SK-N-SH (cell line): ENCODE measurements around the gene MBTPS1. TPM values are rescaled to one million over a fixed set of nuclear protein-coding genes. Genes with fewer than 3 reads are reported as not detected.

Experiments
- CTCF ChIA-PET: fragments of 300-600, 350-600 bp; formaldehyde crosslinking; extraction: SDS; loops from one replicate; lab custom pipeline; 2021; lab: Yijun Ruan, JAX
- POLR2A ChIA-PET: fragments of 350-600 bp; sonication (Branson Sonifier 250); formaldehyde crosslinking; extraction: SDS; loops from one replicate; lab custom pipeline; 2020; ENCODE audit warnings: antibody characterized with exemption, inconsistent platforms; lab: Yijun Ruan, JAX
- DNase-seq: peaks from one replicate; pipeline ENCODE4 v3.0.0; 2012
- H2AFZ ChIP-seq: fragments of 200-600 bp; sonication (generic); 2 replicates; pipeline ENCODE4 v1.8.1; 2016; ENCODE audit warnings: antibody characterized with exemption, mild to moderate bottlenecking, low read depth
- H3F3A ChIP-seq: fragments of 200-600 bp; sonication (generic); replicated peaks from 2 replicates; pipeline ENCODE3; 2016; ENCODE audit warnings: antibody characterized with exemption, mild to moderate bottlenecking; ENCODE audit not compliant: insufficient read depth
- H3K27ac ChIP-seq, 2 experiments: fragments of 200-500 bp in 1 of 2; fragments of 200-600 bp in 1 of 2; sonication (Bioruptor generic) in 1 of 2; sonication (generic), shearing (Covaris generic) in 1 of 2; 2 replicates each; pipeline versions ENCODE4 v1.5.1 to v1.6.1; 2014 to 2016; ENCODE audit warnings: low read depth in 2 of 2, inconsistent platforms in 1 of 2, low read length in 1 of 2, mild to moderate bottlenecking in 1 of 2, mixed read lengths in 1 of 2
- H3K27me3 ChIP-seq: fragments of 200-600 bp; sonication (generic), shearing (Covaris generic); 2 replicates; pipeline ENCODE4 v1.6.1; 2016; ENCODE audit warnings: mixed run types; ENCODE audit not compliant: insufficient read depth
- H3K36me3 ChIP-seq, 2 experiments: fragments of 200-500 bp in 1 of 2; fragments of 200-600 bp in 1 of 2; sonication (Bioruptor generic) in 1 of 2; sonication (generic) in 1 of 2; replicated peaks in 1 of 2; 2 replicates each; pipeline versions ENCODE3 to v1.5.1; 2014 to 2016; ENCODE audit warnings: low read length in 1 of 2, mild to moderate bottlenecking in 1 of 2; ENCODE audit not compliant: insufficient read depth in 2 of 2, control insufficient read depth in 1 of 2
- H3K4me1 ChIP-seq, 2 experiments: fragments of 200-500 bp in 1 of 2; fragments of 200-600 bp in 1 of 2; sonication (Bioruptor generic) in 1 of 2; sonication (generic), shearing (Covaris generic) in 1 of 2; 2 replicates each; pipeline versions ENCODE4 v1.5.1 to v1.6.1; 2014 to 2016; ENCODE audit warnings: low read depth in 1 of 2, low read length in 1 of 2, mixed run types in 1 of 2; ENCODE audit not compliant: insufficient read depth in 2 of 2, control insufficient read depth in 1 of 2
- H3K4me2 ChIP-seq: fragments of 200-600 bp; sonication (generic), shearing (Covaris generic); 2 replicates; pipeline ENCODE4 v1.6.1; 2017; ENCODE audit warnings: mixed run types
- H3K4me3 ChIP-seq, 2 experiments: fragments of 200-500 bp in 1 of 2; fragments of 200-600 bp in 1 of 2; sonication (Bioruptor generic) in 1 of 2; sonication (generic), shearing (Covaris generic) in 1 of 2; 2 replicates each; pipeline versions ENCODE4 v1.5.1 to v1.8.1; 2014 to 2016; ENCODE audit warnings: low read depth in 2 of 2, inconsistent platforms in 1 of 2, low read length in 1 of 2, mild to moderate bottlenecking in 1 of 2, mixed read lengths in 1 of 2, moderate library complexity in 1 of 2
- H3K79me2 ChIP-seq: fragments of 200-600 bp; sonication (generic); 2 replicates; pipeline ENCODE4 v1.8.1; 2017; ENCODE audit warnings: mild to moderate bottlenecking; ENCODE audit not compliant: insufficient read depth
- H3K9ac ChIP-seq: fragments of 200-600 bp; sonication (generic); 2 replicates; pipeline ENCODE4 v1.6.1; 2017; ENCODE audit warnings: mixed run types
- H3K9me2 ChIP-seq: fragments of 200-600 bp; sonication (generic); 2 replicates; pipeline ENCODE4 v1.6.1; 2017; ENCODE audit warnings: mixed run types
- H3K9me3 ChIP-seq: fragments of 200-600 bp; sonication (generic); 2 replicates; pipeline ENCODE4 v1.6.1; 2017; ENCODE audit warnings: mixed run types, mild to moderate bottlenecking, moderate library complexity
- H4K20me1 ChIP-seq: fragments of 200-600 bp; sonication (generic); 2 replicates; pipeline ENCODE4 v1.6.1; 2017; ENCODE audit warnings: mild to moderate bottlenecking, mixed run types; ENCODE audit not compliant: insufficient read depth
- CTCF ChIP-seq: fragments of 200-600 bp; sonication (generic); IDR thresholded peaks from 2 replicates; pipeline ENCODE4 v1.6.1; 2017; ENCODE audit warnings: antibody characterized with exemption, mild to moderate bottlenecking, moderate library complexity
- FOSL2 ChIP-seq: IDR thresholded peaks from 2 replicates; pipeline ENCODE4 v1.4.0; 2012; ENCODE audit warnings: low read depth, mild to moderate bottlenecking, moderate library complexity, borderline replicate concordance
- FOXJ3 ChIP-seq: sonication (generic); formaldehyde crosslinking; IDR thresholded peaks from 2 replicates; pipeline ENCODE4 v1.5.1; 2020; ENCODE audit warnings: mild to moderate bottlenecking, missing genetic modification reagents
- FOXM1 ChIP-seq: IDR thresholded peaks from 2 replicates; pipeline ENCODE4 v1.4.0; 2012; ENCODE audit warnings: low read depth, mild to moderate bottlenecking
- GABPA ChIP-seq: IDR thresholded peaks from 2 replicates; pipeline ENCODE4 v1.4.0; 2012; ENCODE audit warnings: low read depth, mild to moderate bottlenecking
- GATA2 ChIP-seq: sonication (generic); formaldehyde crosslinking; IDR thresholded peaks from 2 replicates; pipeline ENCODE4 v1.5.0; 2020; ENCODE audit warnings: mild to moderate bottlenecking, missing genetic modification reagents
- MAX ChIP-seq: IDR thresholded peaks from 2 replicates; pipeline ENCODE4 v1.4.0; 2012; ENCODE audit warnings: low read depth
- MXI1 ChIP-seq: IDR thresholded peaks from 2 replicates; pipeline ENCODE4 v1.6.1; 2012; ENCODE audit warnings: mild to moderate bottlenecking, low read depth, low read length, improper control_type of control experiment
- PBX3 ChIP-seq: IDR thresholded peaks from 2 replicates; pipeline ENCODE4; 2012
- POLR2AphosphoS5 ChIP-seq: IDR thresholded peaks from 2 replicates; pipeline ENCODE4 v1.6.1; 2012; ENCODE audit warnings: low read depth, low read length
- REST ChIP-seq: IDR thresholded peaks from 2 replicates; pipeline ENCODE4 v1.6.1; 2012; ENCODE audit warnings: mild to moderate bottlenecking, low read depth, low read length, moderate library complexity
- RFX5 ChIP-seq: IDR thresholded peaks from 2 replicates; pipeline ENCODE4 v1.6.1; 2012; ENCODE audit warnings: mild to moderate bottlenecking, improper control_type of control experiment, low read length
- SMC3 ChIP-seq: IDR thresholded peaks from 2 replicates; pipeline ENCODE4 v1.6.1; 2012; ENCODE audit warnings: low read depth, low read length, improper control_type of control experiment
- TAF1 ChIP-seq: IDR thresholded peaks from 2 replicates; pipeline ENCODE4 v1.6.1; 2012; ENCODE audit warnings: low read depth, mild to moderate bottlenecking, low read length, moderate library complexity, borderline replicate concordance
- TEAD4 ChIP-seq: IDR thresholded peaks from 2 replicates; pipeline ENCODE4 v1.4.0; 2012; ENCODE audit warnings: mild to moderate bottlenecking, borderline replicate concordance; ENCODE audit not compliant: insufficient read depth
- USF2 ChIP-seq: fragments of 150-350 bp; IDR thresholded peaks from 2 replicates; pipeline ENCODE4 v1.6.1; 2017; ENCODE audit warnings: antibody characterized with exemption, low read length, low read depth, borderline replicate concordance
- WGBS: methylation state at CpG from one replicate; pipeline ENCODE4 v1.1.6; 2017; ENCODE audit warnings: low lambda C conversion rate; 5-methylcytosine and 5-hydroxymethylcytosine counted together
- polyA plus RNA-seq, 3 experiments: library from polyadenylated mRNA; depleted of rRNA; stranded (reverse); fragments of >200 nt; gene quantifications; 2 replicates each; pipeline ENCODE4 v1.2.3, GENCODE V29; 2012

The MBTPS1 gene
- polyA plus RNA-seq, 1 of the 3 experiments (the other 2 are of a cell fraction): 84.9 TPM

- no peak overlapping the region for H3K4me3 ChIP-seq
- H3K36me3 ChIP-seq: no peaks in the 10 kb centered on the region
- DNase-seq: no peak
- H4K20me1 ChIP-seq: peaks cover 18% of the 10 kb centered on the region
- no peaks in the 10 kb centered on the region for H3F3A ChIP-seq
- peaks cover 51% of the 10 kb centered on the region for H3K79me2 ChIP-seq
- no peak overlapping the region; the same call in 1 of the 2 replicates for H2AFZ ChIP-seq
- no peak overlapping the region for H3K27ac ChIP-seq
- CTCF ChIA-PET: interaction anchor here (1.1 to 3.1 kb wide), 4 partner anchors 37 to 72 kb away, joined by 3 to 14 read pairs (median 3); partner anchors contain the start of gene TAF1C
- H3K4me2 ChIP-seq: no peak overlapping the region
- H3K9me2 ChIP-seq: no peaks in the 10 kb centered on the region
- TF ChIP-seq RFX5 (no peak), CTCF (no peak), TAF1 (no peak), FOSL2 (no peak), PBX3 (no peak), USF2 (no peak), TEAD4 (no peak), REST (no peak), FOXJ3 (no peak), SMC3 (no peak), MAX (no peak), FOXM1 (no peak), GABPA (no peak), GATA2 (CRISPR knock-in tag) (no peak), MXI1 (no peak), POLR2AphosphoS5 (no peak)
- no peaks in the 10 kb centered on the region for H3K27me3 ChIP-seq
- H3K9ac ChIP-seq: no peak overlapping the region
- H3K9me3 ChIP-seq: no peaks in the 10 kb centered on the region
- WGBS: 97% methylated on average over 7 of the region's 7 CpGs
- H3K4me1 ChIP-seq: no peaks in the 10 kb centered on the region; a peak in 1 of 4 replicates
- POLR2A ChIA-PET: no interaction called here
Observed at GRCh38 chr16:84137769-84138357, 21.1 kb upstream of the MBTPS1 start.
